ENCODE results near the gene SLC4A5. TPM values are rescaled to one million over a fixed set of nuclear protein-coding genes. Genes with fewer than 3 reads are reported as not detected.

Gene SLC4A5
- polyA plus RNA-seq, 1 donor, result 1.5 TPM

- H3K27me3 ChIP-seq (ENCODE audit: control insufficient read depth, insufficient read depth, low read length), result no peaks in the 10 kb centered on the region
- no peaks in the 10 kb centered on the region for H3K36me3 ChIP-seq (ENCODE audit: control insufficient read depth, insufficient read depth, low read length)
- H3K4me1 ChIP-seq (ENCODE audit: control insufficient read depth, insufficient read depth, low read length), result no peaks in the 10 kb centered on the region
- H3K4me3 ChIP-seq (ENCODE audit: low read length), result no peak overlapping the region
- 94% methylated on average over 2 of the region's 7 CpGs for WGBS (ENCODE audit: insufficient coverage, low lambda C conversion rate)
- no peak overlapping the region for H3K27ac ChIP-seq (ENCODE audit: low read length)
- DNase-seq, result no peak
- H3K9me3 ChIP-seq (ENCODE audit: control insufficient read depth, low read depth, low read length), result no peaks in the 10 kb centered on the region
Observed at GRCh38 chr2:74253306-74253970, 89.8 kb downstream of the SLC4A5 start.

- WGBS (ENCODE audit: insufficient coverage, low lambda C conversion rate), result 80% methylated on average over 1 of the region's 9 CpGs
- no peaks in the 10 kb centered on the region for H3K4me1 ChIP-seq (ENCODE audit: control insufficient read depth, insufficient read depth, low read length)
Observed at GRCh38 chr2:74252862-74253261, 90.4 kb downstream of the SLC4A5 start.

GRCh38 chr2:74252036-74252435 is 91.2 kb downstream of the SLC4A5 start:
- H3K27me3 ChIP-seq (ENCODE audit: control insufficient read depth, insufficient read depth, low read length), result no peaks in the 10 kb centered on the region
- WGBS (ENCODE audit: insufficient coverage, low lambda C conversion rate), result no CpG with 5 or more reads among the region's 10 CpGs
- no peak overlapping the region for H3K4me3 ChIP-seq (ENCODE audit: low read length)
- no peaks in the 10 kb centered on the region for H3K36me3 ChIP-seq (ENCODE audit: control insufficient read depth, insufficient read depth, low read length)
- H3K4me1 ChIP-seq (ENCODE audit: control insufficient read depth, insufficient read depth, low read length), result no peaks in the 10 kb centered on the region
- no peak for DNase-seq
- H3K9me3 ChIP-seq (ENCODE audit: control insufficient read depth, low read depth, low read length), result no peaks in the 10 kb centered on the region
- H3K27ac ChIP-seq (ENCODE audit: low read length), result no peak overlapping the region

More at GRCh38 chr2:74252862-74253261, 90.4 kb downstream of the SLC4A5 start:
- H3K4me3 ChIP-seq (ENCODE audit: low read length), result no peak overlapping the region
- H3K9me3 ChIP-seq (ENCODE audit: control insufficient read depth, low read depth, low read length), result no peaks in the 10 kb centered on the region
- no peaks in the 10 kb centered on the region for H3K27me3 ChIP-seq (ENCODE audit: control insufficient read depth, insufficient read depth, low read length)
- H3K36me3 ChIP-seq (ENCODE audit: control insufficient read depth, insufficient read depth, low read length), result no peaks in the 10 kb centered on the region
- no peak overlapping the region for H3K27ac ChIP-seq (ENCODE audit: low read length)
- DNase-seq, result no peak

GRCh38 chr2:74250189-74250631 is 93.0 kb downstream of the SLC4A5 start:
- H3K27ac ChIP-seq (ENCODE audit: low read length), result no peak overlapping the region
- H3K9me3 ChIP-seq (ENCODE audit: control insufficient read depth, low read depth, low read length), result no peaks in the 10 kb centered on the region
- no peak overlapping the region for H3K4me3 ChIP-seq (ENCODE audit: low read length)
- peak; percentile 24 to 31 for DNase-seq
- H3K4me1 ChIP-seq (ENCODE audit: control insufficient read depth, insufficient read depth, low read length), result no peaks in the 10 kb centered on the region
- H3K36me3 ChIP-seq (ENCODE audit: control insufficient read depth, insufficient read depth, low read length), result no peaks in the 10 kb centered on the region
- no peaks in the 10 kb centered on the region for H3K27me3 ChIP-seq (ENCODE audit: control insufficient read depth, insufficient read depth, low read length)
- WGBS (ENCODE audit: insufficient coverage, low lambda C conversion rate), result no CpG with 5 or more reads among the region's 10 CpGs

- no peaks in the 10 kb centered on the region for H3K9me3 ChIP-seq (ENCODE audit: control insufficient read depth, low read depth, low read length)
- H3K4me1 ChIP-seq (ENCODE audit: control insufficient read depth, insufficient read depth, low read length), result no peaks in the 10 kb centered on the region
- H3K4me3 ChIP-seq (ENCODE audit: low read length), result no peak overlapping the region
- H3K36me3 ChIP-seq (ENCODE audit: control insufficient read depth, insufficient read depth, low read length), result no peaks in the 10 kb centered on the region
- no peak overlapping the region for H3K27ac ChIP-seq (ENCODE audit: low read length)
- H3K27me3 ChIP-seq (ENCODE audit: control insufficient read depth, insufficient read depth, low read length), result no peaks in the 10 kb centered on the region
- DNase-seq, result no peak
- no CpG with 5 or more reads among the region's 6 CpGs for WGBS (ENCODE audit: insufficient coverage, low lambda C conversion rate)
Observed at GRCh38 chr2:74249406-74250122, 93.7 kb downstream of the SLC4A5 start.

GRCh38 chr2:74246496-74247195 is 96.6 kb downstream of the SLC4A5 start:
- DNase-seq, result no peak
- Histone ChIP-seq H3K36me3 (ENCODE audit: control insufficient read depth, insufficient read depth, low read length) (no peaks in the 10 kb centered on the region), H3K27me3 (ENCODE audit: control insufficient read depth, insufficient read depth, low read length) (no peaks in the 10 kb centered on the region), H3K9me3 (ENCODE audit: control insufficient read depth, low read depth, low read length) (no peaks in the 10 kb centered on the region), H3K4me1 (ENCODE audit: control insufficient read depth, insufficient read depth, low read length) (no peaks in the 10 kb centered on the region), H3K4me3 (ENCODE audit: low read length) (no peak overlapping the region), H3K27ac (ENCODE audit: low read length) (no peak overlapping the region)
- WGBS (ENCODE audit: insufficient coverage, low lambda C conversion rate), result no CpG with 5 or more reads among the region's 14 CpGs

- no peak for DNase-seq
- no peaks in the 10 kb centered on the region for H3K9me3 ChIP-seq (ENCODE audit: control insufficient read depth, low read depth, low read length)
- no peaks in the 10 kb centered on the region for H3K4me1 ChIP-seq (ENCODE audit: control insufficient read depth, insufficient read depth, low read length)
- no peaks in the 10 kb centered on the region for H3K36me3 ChIP-seq (ENCODE audit: control insufficient read depth, insufficient read depth, low read length)
- no peak overlapping the region for H3K27ac ChIP-seq (ENCODE audit: low read length)
- H3K27me3 ChIP-seq (ENCODE audit: control insufficient read depth, insufficient read depth, low read length), result no peaks in the 10 kb centered on the region
- H3K4me3 ChIP-seq (ENCODE audit: low read length), result no peak overlapping the region
- 85% methylated on average over 3 of the region's 3 CpGs for WGBS (ENCODE audit: insufficient coverage, low lambda C conversion rate)
Observed at GRCh38 chr2:74244286-74244685, 98.9 kb downstream of the SLC4A5 start.

GRCh38 chr2:74242354-74243071 is 100.7 kb downstream of the SLC4A5 start:
- WGBS (ENCODE audit: insufficient coverage, low lambda C conversion rate), result no CpG with 5 or more reads among the region's 7 CpGs
- H3K27me3 ChIP-seq (ENCODE audit: control insufficient read depth, insufficient read depth, low read length), result no peaks in the 10 kb centered on the region
- no peak for DNase-seq
- no peaks in the 10 kb centered on the region for H3K36me3 ChIP-seq (ENCODE audit: control insufficient read depth, insufficient read depth, low read length)
- no peaks in the 10 kb centered on the region for H3K9me3 ChIP-seq (ENCODE audit: control insufficient read depth, low read depth, low read length)
- H3K4me1 ChIP-seq (ENCODE audit: control insufficient read depth, insufficient read depth, low read length), result no peaks in the 10 kb centered on the region
- no peak overlapping the region for H3K4me3 ChIP-seq (ENCODE audit: low read length)
- H3K27ac ChIP-seq (ENCODE audit: low read length), result no peak overlapping the region

GRCh38 chr2:74239346-74239745 is 103.9 kb downstream of the SLC4A5 start:
- no peak for DNase-seq
- WGBS (ENCODE audit: insufficient coverage, low lambda C conversion rate), result no CpG with 5 or more reads among the region's 7 CpGs

GRCh38 chr2:74238879-74239278 is 104.3 kb downstream of the SLC4A5 start:
- H3K4me3 ChIP-seq (ENCODE audit: low read length), result no peak overlapping the region
- no peaks in the 10 kb centered on the region for H3K9me3 ChIP-seq (ENCODE audit: control insufficient read depth, low read depth, low read length)
- H3K4me1 ChIP-seq (ENCODE audit: control insufficient read depth, insufficient read depth, low read length), result no peaks in the 10 kb centered on the region
- no peaks in the 10 kb centered on the region for H3K36me3 ChIP-seq (ENCODE audit: control insufficient read depth, insufficient read depth, low read length)
- no peak overlapping the region for H3K27ac ChIP-seq (ENCODE audit: low read length)
- no peak for DNase-seq
- WGBS (ENCODE audit: insufficient coverage, low lambda C conversion rate), result no CpG with 5 or more reads among the region's 2 CpGs
- H3K27me3 ChIP-seq (ENCODE audit: control insufficient read depth, insufficient read depth, low read length), result no peaks in the 10 kb centered on the region

More at GRCh38 chr2:74239346-74239745, 103.9 kb downstream of the SLC4A5 start:
- Histone ChIP-seq H3K27me3 (ENCODE audit: control insufficient read depth, insufficient read depth, low read length) (no peaks in the 10 kb centered on the region), H3K9me3 (ENCODE audit: control insufficient read depth, low read depth, low read length) (no peaks in the 10 kb centered on the region), H3K4me3 (ENCODE audit: low read length) (no peak overlapping the region), H3K4me1 (ENCODE audit: control insufficient read depth, insufficient read depth, low read length) (no peaks in the 10 kb centered on the region), H3K27ac (ENCODE audit: low read length) (no peak overlapping the region), H3K36me3 (ENCODE audit: control insufficient read depth, insufficient read depth, low read length) (no peaks in the 10 kb centered on the region)
